GM19035 (cell line): ENCODE measurements around the gene MRPL44.

ENCODE experiments used
- ATAC-seq: cut with Tn5 transposase; IDR thresholded peaks from one replicate; pipeline ENCODE4 v1.9.1; 2021; ENCODE audit not compliant: unreplicated experiment

The MRPL44 gene

DNA sequence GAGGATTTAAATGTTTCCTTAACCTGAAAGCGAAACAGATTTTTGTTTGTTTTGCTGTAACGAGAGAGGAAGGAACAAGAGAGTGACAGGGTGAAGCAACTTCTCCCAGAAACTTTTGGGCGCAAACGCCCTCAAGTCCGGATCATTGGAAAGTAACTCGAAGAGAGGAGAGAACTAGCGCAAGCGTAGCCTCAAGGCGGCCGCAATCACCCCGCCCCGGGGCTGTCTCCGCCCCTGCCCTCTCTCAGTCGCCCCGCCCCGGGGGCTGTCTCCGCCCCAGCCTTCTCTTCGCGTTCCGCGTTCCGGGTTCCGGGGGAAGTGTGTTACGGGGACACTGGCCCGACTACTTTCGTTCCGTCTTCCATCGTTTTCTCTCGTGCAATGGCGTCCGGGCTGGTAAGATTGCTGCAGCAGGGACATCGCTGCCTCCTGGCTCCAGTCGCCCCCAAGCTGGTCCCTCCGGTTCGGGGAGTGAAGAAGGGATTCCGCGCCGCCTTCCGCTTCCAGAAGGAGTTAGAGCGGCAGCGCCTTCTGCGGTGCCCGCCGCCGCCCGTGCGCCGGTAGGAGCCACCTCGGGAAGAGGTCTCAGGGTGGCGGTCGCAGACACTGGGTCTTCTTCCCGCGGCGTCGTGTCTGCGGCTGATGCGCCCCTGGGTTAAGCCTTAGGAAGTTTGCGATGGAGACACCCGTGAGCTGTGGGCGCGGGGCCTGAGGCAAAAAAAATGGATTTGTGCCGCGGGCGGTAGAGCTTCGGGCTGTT lies at the start of gene MRPL44:
MRPL44 (plus strand) TSS at position 372 of the 760 bp plus-strand sequence; CDS start at position 382, 10 bp downstream.
- peak; percentile 86 for ATAC-seq

- ATAC-seq, result no peak
Measured at GRCh38 chr2:223908304-223908998, 48.8 kb upstream of the MRPL44 start.

DNA sequence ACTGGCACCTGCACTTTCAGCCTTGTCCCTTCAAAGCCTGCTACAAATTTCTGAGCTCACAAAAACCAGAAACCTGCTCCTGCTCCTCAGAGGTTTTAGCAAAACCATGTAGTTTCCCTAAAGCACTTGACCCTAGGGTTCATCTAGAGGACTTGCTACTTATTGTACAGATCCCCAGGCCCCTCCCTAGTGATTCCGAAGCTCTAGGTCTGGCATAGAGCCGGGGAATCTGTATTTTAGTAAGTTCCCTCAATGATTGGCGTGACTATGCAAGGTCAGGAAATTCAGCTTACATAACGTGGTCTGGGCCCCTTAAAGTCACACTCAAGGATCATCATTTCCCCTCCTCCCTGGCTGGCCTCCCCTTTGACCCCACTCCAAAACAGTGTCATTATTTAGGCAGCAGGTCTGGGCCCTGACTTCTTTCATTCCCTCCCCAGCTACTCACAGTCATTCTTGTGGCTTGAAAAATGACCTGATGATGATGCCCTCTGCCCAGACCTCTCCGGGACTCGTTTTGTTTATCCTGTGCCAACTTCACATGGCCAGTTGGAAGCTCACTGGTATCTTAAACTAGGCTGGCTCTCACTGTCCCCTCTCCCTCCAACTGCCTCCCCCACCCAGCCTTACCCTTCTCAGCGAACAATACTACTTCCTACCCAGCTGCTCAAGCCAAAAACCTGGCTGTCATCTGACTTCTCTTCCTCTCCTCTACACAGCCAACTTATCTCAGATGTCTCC lies 48.1 kb upstream of the MRPL44 start:
- ATAC-seq, result no peak

- ATAC-seq, result no peak
Measured at GRCh38 chr2:223914324-223914723, 42.9 kb upstream of the MRPL44 start.

- ATAC-seq, result no peak
Measured at GRCh38 chr2:223915071-223915470, 42.2 kb upstream of the MRPL44 start.

DNA sequence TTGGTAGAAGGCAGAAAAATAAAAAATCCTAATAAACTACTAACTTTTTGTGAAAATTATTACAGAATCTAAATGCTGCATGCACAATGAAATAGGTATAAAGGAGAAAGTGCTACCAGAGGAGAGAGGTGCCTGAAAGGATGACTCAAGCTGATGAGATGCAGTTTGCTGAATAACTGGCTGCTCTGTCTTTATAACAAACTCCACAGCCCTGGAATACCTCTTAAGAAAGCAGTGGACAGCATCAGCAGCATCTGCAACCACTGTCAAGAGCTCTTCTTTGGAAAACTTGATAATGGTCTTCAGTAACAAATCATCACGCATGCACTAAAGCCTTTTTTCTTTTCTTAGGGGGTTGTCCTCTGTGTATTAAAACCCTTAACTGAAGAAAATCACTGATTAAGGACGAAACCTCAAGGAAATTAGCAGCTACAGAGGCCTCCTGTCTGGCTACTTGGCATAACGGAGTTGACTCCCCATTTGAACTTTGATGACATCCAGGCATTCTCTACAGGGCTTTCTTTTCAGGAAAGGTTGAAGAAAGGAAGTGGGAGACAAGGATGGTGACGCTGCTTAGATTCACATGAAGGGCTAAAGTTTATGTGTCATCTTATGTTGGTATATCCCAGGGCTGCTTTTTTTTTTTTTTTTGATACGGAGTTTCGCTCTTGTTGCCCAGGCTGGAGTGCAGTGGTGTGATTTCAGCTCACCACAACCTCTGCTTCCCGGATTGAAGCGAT lies 40.9 kb upstream of the MRPL44 start:
- ATAC-seq, result no peak

DNA sequence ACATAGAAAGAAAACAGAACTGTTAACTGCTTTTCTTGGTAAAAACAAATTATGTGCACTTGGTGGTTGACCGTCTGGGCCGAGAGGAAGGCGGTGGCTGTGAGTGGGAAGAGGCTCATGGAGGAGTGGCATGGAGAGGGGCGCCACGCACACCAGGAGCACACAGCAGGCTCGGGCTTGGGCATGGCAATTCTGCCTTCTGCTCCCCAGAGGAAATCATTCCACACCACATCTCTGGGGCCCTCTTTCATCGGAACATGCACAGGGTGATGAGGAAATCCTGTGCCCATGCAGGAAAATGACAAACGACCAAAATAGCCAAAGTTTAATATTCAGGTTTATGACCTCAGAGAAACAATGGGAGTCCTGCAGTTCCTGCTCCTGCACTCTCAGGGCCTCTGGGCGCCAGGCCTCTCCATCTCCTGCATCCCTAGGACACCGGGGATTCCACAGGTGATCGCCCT lies 38.6 kb upstream of the MRPL44 start:
- no peak for ATAC-seq

DNA sequence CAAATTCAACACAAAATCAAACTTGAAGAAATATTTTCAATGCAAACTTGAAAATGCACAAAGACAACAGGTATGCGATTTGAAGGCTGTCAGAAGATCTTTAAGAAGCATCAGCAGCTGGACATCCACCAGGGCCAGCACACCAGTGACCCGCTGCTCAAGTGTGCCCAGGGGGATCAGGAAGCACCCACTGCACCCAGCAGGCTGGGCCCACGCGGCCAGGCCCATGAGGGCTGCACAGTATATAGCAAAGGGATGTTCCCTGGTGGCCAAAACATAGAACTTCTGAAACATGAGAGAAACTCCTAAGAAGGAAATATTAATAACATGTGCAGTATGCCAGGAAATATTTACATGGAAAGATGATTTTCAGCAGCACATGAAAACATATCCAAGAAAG lies 37.2 kb upstream of the MRPL44 start:
- ATAC-seq, result no peak

- no peak for ATAC-seq
Measured at GRCh38 chr2:223921204-223921603, 36.1 kb upstream of the MRPL44 start.

DNA sequence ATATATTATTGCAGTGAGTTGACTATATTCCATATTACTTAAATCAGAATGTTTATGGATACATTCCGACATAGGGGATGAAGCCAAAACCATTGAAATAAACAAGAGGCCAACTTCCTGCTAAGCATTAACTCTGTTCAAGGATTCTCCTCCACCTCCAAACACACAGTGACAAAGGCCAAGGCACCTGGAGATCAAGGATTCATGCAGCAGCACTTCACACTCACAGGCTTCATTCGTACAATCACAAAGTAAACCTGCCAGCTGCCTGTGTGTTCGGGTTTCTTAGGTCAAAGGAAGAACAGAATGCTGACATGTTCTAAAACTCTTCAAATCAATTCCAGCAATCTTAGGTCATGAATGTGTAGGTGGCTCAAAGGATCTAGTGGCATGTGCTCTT lies 35.0 kb upstream of the MRPL44 start:
- no peak for ATAC-seq

DNA sequence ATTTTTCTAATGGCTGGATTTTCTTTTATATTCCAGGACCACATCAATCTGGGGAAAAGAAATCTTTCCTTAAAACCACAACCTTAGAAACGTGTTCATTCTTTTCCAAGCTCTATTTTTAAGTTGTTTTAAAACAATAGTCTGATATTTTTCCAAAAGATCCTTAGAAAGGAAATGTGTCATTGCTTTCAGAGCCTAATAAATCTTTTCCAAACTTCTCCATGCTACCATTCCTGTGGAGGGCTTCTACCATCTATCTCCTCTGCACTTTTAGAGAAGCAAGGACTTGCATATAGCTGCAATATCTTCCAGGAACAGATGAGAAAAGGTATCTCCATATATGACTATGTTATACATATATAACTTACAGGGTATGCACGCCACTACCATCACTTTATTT lies 33.3 kb upstream of the MRPL44 start:
- no peak for ATAC-seq

GRCh38 chr2:223925106-223925505 lies 32.2 kb upstream of the MRPL44 start:
- ATAC-seq, result no peak

- ATAC-seq, result no peak
Measured at GRCh38 chr2:223928113-223929006, 28.9 kb upstream of the MRPL44 start.

GRCh38 chr2:223929571-223930102 lies 27.6 kb upstream of the MRPL44 start:
- ATAC-seq, result no peak

GRCh38 chr2:223930103-223930976 lies 26.9 kb upstream of the MRPL44 start:
- ATAC-seq, result no peak

GRCh38 chr2:223932816-223933800 lies 24.2 kb upstream of the MRPL44 start:
- ATAC-seq, result no peak

GRCh38 chr2:223934870-223935269 lies 22.4 kb upstream of the MRPL44 start:
- ATAC-seq, result no peak
